HUES48 (cell line): ENCODE measurements around the gene C11orf91.
"Not testable (repeated sequence)": the region's sequence is repeated elsewhere in the genome, so short reads cannot be mapped to it uniquely, and the experiment has no call there.

ENCODE experiments used
- H3K27ac ChIP-seq: one replicate; pipeline ENCODE4 v1.7.0; 2013; ENCODE audit warnings: low read depth, low read length, inconsistent platforms
- H3K27me3 ChIP-seq: 2 replicates; pipeline ENCODE4 v1.6.1; 2013; ENCODE audit warnings: mild to moderate bottlenecking, low read length; ENCODE audit not compliant: control insufficient read depth, insufficient read depth
- H3K36me3 ChIP-seq: 2 replicates; pipeline ENCODE4 v1.6.1; 2013; ENCODE audit warnings: low read length; ENCODE audit not compliant: control insufficient read depth, insufficient read depth
- H3K4me1 ChIP-seq: 2 replicates; pipeline ENCODE4 v1.6.1; 2013; ENCODE audit warnings: mild to moderate bottlenecking, low read length; ENCODE audit not compliant: control insufficient read depth, insufficient read depth
- H3K4me3 ChIP-seq: 2 replicates; pipeline ENCODE4 v1.5.1; 2013; ENCODE audit warnings: mild to moderate bottlenecking, low read depth, low read length
- H3K9ac ChIP-seq: 2 replicates; pipeline ENCODE4 v1.6.1; 2013; ENCODE audit warnings: mild to moderate bottlenecking, low read depth, low read length, moderate library complexity
- H3K9me3 ChIP-seq: 2 replicates; pipeline ENCODE4 v1.6.1; 2013; ENCODE audit warnings: low read length; ENCODE audit not compliant: control insufficient read depth, insufficient read depth

Gene C11orf91

GRCh38 chr11:33733980-33734379 lies 33.4 kb upstream of the C11orf91 start:
- Histone ChIP-seq H3K9ac (no peak overlapping the region), H3K4me1 (peaks cover 17% of the 10 kb centered on the region), H3K27ac (no peak overlapping the region), H3K27me3 (peaks cover 6% of the 10 kb centered on the region; the same call in 1 of the 2 replicates), H3K4me3 (no peak overlapping the region), H3K36me3 (no peaks in the 10 kb centered on the region), H3K9me3 (no peaks in the 10 kb centered on the region)

- Histone ChIP-seq H3K4me3 (no peak overlapping the region), H3K4me1 (peaks cover 11% of the 10 kb centered on the region), H3K9ac (no peak overlapping the region), H3K27ac (no peak overlapping the region), H3K9me3 (no peaks in the 10 kb centered on the region), H3K36me3 (no peaks in the 10 kb centered on the region), H3K27me3 (peaks cover 6% of the 10 kb centered on the region; the same call in 1 of the 2 replicates)
Observed at GRCh38 chr11:33731723-33732531, 31.3 kb upstream of the C11orf91 start.

DNA sequence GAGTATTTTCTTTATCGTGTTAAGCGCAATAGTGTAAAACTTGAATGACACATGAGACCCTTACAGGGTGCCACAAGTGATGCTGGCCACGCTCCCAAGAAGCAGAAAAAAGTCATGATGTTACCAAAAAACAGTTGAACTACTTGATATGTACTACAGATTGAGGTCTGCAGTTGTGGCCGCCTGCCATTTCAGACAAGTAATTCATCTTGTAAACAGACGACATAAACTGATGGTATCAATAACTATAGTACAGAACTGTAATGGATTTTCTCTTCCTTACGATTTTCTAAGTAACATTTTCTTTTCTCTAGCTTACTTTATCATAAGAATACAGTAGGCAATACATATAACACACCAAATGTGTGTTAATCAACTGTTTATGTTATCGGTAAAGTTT lies 30.1 kb upstream of the C11orf91 start:
- H3K4me3 ChIP-seq, result no peak overlapping the region
- no peaks in the 10 kb centered on the region for H3K36me3 ChIP-seq
- H3K27ac ChIP-seq, result no peak overlapping the region
- no peak overlapping the region for H3K9ac ChIP-seq
- H3K9me3 ChIP-seq, result no peaks in the 10 kb centered on the region
- peaks cover 6% of the 10 kb centered on the region; the same call in 1 of the 2 replicates for H3K4me1 ChIP-seq
- peaks cover 6% of the 10 kb centered on the region; the same call in 1 of the 2 replicates for H3K27me3 ChIP-seq

- not testable (repeated sequence) for H3K27ac ChIP-seq, H3K27me3 ChIP-seq, H3K4me1 ChIP-seq, H3K36me3 ChIP-seq, H3K9ac ChIP-seq, H3K9me3 ChIP-seq, H3K4me3 ChIP-seq
Observed at GRCh38 chr11:33729072-33729664, 28.5 kb upstream of the C11orf91 start.

DNA sequence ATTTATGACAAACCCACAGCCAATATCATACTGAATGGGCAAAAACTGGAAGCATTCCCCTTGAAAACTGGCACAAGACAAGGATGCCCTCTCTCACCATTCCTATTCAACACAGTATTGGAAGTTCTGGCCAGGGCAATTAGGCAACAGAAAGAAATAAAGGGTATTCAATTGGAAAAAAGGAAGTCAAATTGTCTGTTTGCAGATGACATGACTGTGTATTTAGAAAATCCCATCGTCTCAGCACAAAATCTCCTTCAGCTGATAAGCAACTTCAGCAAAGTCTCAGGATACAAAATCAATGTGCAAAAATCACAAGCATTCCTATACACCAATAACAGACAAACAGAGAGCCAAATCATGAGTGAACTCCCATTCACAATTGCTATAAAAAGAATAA lies 26.9 kb upstream of the C11orf91 start:
- not testable (repeated sequence) for H3K27ac ChIP-seq, H3K27me3 ChIP-seq, H3K4me1 ChIP-seq, H3K9ac ChIP-seq, H3K36me3 ChIP-seq, H3K9me3 ChIP-seq, H3K4me3 ChIP-seq

GRCh38 chr11:33725496-33725895 lies 24.9 kb upstream of the C11orf91 start:
- Histone ChIP-seq H3K27me3 (no peaks in the 10 kb centered on the region), H3K4me3 (no peak overlapping the region), H3K4me1 (peaks cover 4% of the 10 kb centered on the region; the same call in 1 of the 2 replicates), H3K9me3 (no peaks in the 10 kb centered on the region), H3K36me3 (peaks cover 14% of the 10 kb centered on the region; the same call in 1 of the 2 replicates), H3K9ac (no peak overlapping the region), H3K27ac (no peak overlapping the region)

- no peak overlapping the region for H3K4me3 ChIP-seq
- H3K9me3 ChIP-seq, result no peaks in the 10 kb centered on the region
- H3K9ac ChIP-seq, result no peak overlapping the region
- peaks cover 21% of the 10 kb centered on the region for H3K36me3 ChIP-seq
- no peak overlapping the region for H3K27ac ChIP-seq
- no peaks in the 10 kb centered on the region for H3K27me3 ChIP-seq
- H3K4me1 ChIP-seq, result peaks cover 4% of the 10 kb centered on the region; the same call in 1 of the 2 replicates
Observed at GRCh38 chr11:33724644-33725035, 24.0 kb upstream of the C11orf91 start.

- Histone ChIP-seq H3K4me3 (no peak overlapping the region), H3K36me3 (peaks cover 23% of the 10 kb centered on the region)
Observed at GRCh38 chr11:33723238-33723881, 22.7 kb upstream of the C11orf91 start.

DNA sequence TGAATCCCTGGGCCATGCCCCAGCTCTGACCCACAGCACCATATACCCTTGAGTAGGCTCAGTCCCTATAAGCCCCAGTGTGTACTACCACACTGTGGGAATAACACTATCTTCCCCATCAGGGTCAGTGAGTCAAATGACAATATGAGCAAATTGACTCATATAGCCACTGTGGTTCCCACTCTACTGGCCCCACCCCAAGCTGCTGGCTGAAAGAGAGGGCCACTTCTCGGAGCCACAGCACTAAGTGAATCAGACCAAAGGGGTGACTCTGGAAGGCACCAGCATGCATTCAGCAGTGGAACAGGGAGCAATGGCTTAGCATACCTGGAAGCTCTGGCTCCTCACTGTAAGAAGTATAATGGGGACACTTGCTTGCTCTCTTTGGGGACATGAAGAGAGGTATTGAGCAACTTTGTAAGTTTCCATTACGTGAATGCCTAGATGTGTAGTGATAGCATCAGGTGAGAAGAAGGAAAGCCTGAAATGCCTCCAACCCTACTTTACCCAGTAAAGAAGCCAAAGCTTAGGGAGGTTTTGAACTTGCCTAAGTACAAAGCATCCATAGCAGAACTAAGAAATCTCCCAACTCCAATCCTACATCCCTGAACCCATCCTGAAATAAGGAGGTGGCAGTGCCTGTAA lies 22.1 kb upstream of the C11orf91 start:
- Histone ChIP-seq H3K9ac (no peak overlapping the region), H3K9me3 (no peaks in the 10 kb centered on the region), H3K27me3 (no peaks in the 10 kb centered on the region), H3K36me3 (peaks cover 26% of the 10 kb centered on the region), H3K27ac (peak overlapping the region; percentile 49), H3K4me3 (no peak overlapping the region), H3K4me1 (peaks cover 4% of the 10 kb centered on the region; the same call in 1 of the 2 replicates)

More at GRCh38 chr11:33723238-33723881, 22.7 kb upstream of the C11orf91 start:
- H3K4me1 ChIP-seq, result peaks cover 4% of the 10 kb centered on the region; the same call in 1 of the 2 replicates
- no peaks in the 10 kb centered on the region for H3K27me3 ChIP-seq
- H3K27ac ChIP-seq, result peak overlapping the region; percentile 51
- H3K9ac ChIP-seq, result no peak overlapping the region
- H3K9me3 ChIP-seq, result no peaks in the 10 kb centered on the region

GRCh38 chr11:33721984-33722383 lies 21.4 kb upstream of the C11orf91 start:
- Histone ChIP-seq H3K4me3 (no peak overlapping the region), H3K27me3 (no peaks in the 10 kb centered on the region), H3K4me1 (peaks cover 4% of the 10 kb centered on the region; the same call in 1 of the 2 replicates), H3K9ac (no peak overlapping the region), H3K36me3 (peaks cover 30% of the 10 kb centered on the region), H3K9me3 (no peaks in the 10 kb centered on the region), H3K27ac (no peak overlapping the region)
